ENCODE measurements around the gene USP17L17. TPM values are rescaled to one million over a fixed set of nuclear protein-coding genes. Genes with fewer than 3 reads are reported as not detected.
"Not testable (repeated sequence)": the region's sequence is repeated elsewhere in the genome, so short reads cannot be mapped to it uniquely, and the experiment has no call there.

The USP17L17 gene
- total RNA-seq (2014; rRNA removed; shearing (Covaris generic)) (not detected in 2 replicates), polyA plus RNA-seq (2016; fragmentation: Nextera tagmentation; extraction: Ambion mirVana) (not detected in 2 replicates)
- long read RNA-seq, result 0 reads

DNA sequence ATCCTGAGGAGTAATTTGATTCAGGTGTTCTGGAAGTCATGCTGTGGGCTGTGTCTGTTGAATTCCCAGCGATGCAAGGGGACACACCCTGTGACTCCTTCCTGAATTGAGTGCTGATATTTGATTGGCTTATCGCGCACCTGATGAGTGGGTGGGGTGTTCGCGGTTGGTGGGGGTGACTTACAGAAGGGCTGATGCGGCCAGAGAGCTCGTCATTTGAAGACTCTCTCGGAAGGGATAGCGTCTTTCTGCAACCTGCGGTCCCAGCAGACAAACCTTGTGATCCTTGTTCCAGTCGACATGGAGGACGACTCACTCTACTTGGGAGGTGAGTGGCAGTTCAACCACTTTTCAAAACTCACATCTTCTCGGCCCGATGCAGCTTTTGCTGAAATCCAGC lies at the start of gene USP17L17:
TSS of gene USP17L17 (plus strand) at position 301 of the 400 bp plus-strand sequence. CDS start at position 301, 0 bp downstream.
- not testable (repeated sequence) for H3K4me2 ChIP-seq; ATAC-seq; H3K27me3 ChIP-seq (ENCODE audit: insufficient read depth)

DNA sequence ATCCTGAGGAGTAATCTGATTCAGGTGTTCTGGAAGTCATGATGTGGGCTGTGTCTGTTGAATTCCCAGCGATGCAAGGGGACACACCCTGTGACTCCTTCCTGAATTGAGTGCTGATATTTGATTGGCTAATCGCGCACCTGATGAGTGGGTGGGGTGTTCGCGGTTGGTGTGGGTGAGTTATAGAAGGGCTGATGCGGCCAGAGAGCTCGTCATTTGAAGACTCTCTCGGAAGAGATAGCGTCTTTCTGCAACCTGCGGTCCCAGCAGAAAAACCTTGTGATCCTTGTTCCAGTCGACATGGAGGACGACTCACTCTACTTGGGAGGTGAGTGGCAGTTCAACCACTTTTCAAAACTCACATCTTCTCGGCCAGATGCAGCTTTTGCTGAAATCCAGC lies 33.3 kb upstream of the USP17L17 start, which contains the start of gene USP17L10:
TSS of gene USP17L10 (plus strand) at position 301 of the 400 bp plus-strand sequence. CDS start at position 301, 0 bp downstream.
- H2AFZ ChIP-seq; H3K4me1 ChIP-seq (ENCODE audit: insufficient read depth); H3F3A ChIP-seq (replicated peaks; ENCODE audit: low read depth); H4K20me1 ChIP-seq (replicated peaks; ENCODE audit: insufficient read depth); ATAC-seq; H3K36me3 Mint-ChIP-seq (ENCODE audit: low read depth); H3K4me3 ChIP-seq; H3K9me3 Mint-ChIP-seq; H3K79me2 ChIP-seq (replicated peaks; ENCODE audit: insufficient read depth); H3K27ac ChIP-seq (ENCODE audit: low read depth); H3K36me3 ChIP-seq (ENCODE audit: insufficient read depth); H3K4me1 Mint-ChIP-seq; H3K27ac Mint-ChIP-seq; DNase-seq (ENCODE audit: low spot score); H3K27me3 ChIP-seq (ENCODE audit: insufficient read depth); H3K9me2 ChIP-seq (ENCODE audit: insufficient read depth); H3K4me3 Mint-ChIP-seq; H3K4me2 ChIP-seq; H3K27me3 Mint-ChIP-seq (ENCODE audit: insufficient read depth, low read depth, poor library complexity): not testable (repeated sequence)

More for the DNA sequence above, at the start of gene USP17L17:
- not testable (repeated sequence) for H3K27ac ChIP-seq (ENCODE audit: low read depth); H3K36me3 ChIP-seq (ENCODE audit: insufficient read depth); H3F3A ChIP-seq (replicated peaks; ENCODE audit: low read depth); H3K27me3 Mint-ChIP-seq (ENCODE audit: insufficient read depth, low read depth, poor library complexity); H3K4me1 ChIP-seq (ENCODE audit: insufficient read depth); H3K4me1 Mint-ChIP-seq; H3K4me3 ChIP-seq; H3K27ac Mint-ChIP-seq; H3K4me3 Mint-ChIP-seq; DNase-seq (ENCODE audit: low spot score); H4K20me1 ChIP-seq (replicated peaks; ENCODE audit: insufficient read depth); H3K36me3 Mint-ChIP-seq (ENCODE audit: low read depth); H2AFZ ChIP-seq; H3K9me2 ChIP-seq (ENCODE audit: insufficient read depth); H3K9me3 Mint-ChIP-seq; H3K79me2 ChIP-seq (replicated peaks; ENCODE audit: insufficient read depth)

DNA sequence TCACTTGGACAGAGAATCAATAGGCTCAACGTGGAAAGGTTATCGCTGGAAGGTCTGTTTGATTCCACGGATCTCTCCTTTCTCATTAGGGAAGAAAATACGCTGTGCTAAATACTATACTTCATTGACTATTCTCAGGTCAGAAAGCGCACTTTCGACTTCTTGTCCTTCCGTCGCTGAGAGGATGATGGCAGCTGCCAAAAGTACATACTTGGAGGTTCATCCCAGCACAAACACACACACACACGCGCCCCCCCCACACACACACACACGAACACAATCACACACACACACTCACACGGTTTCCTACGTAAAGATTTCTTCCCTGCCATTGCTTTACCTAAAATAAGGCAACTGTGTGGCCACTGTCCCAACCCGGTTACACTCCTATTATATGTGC lies 29.0 kb upstream of the USP17L17 start:
- not testable (repeated sequence) for H3K27ac ChIP-seq (ENCODE audit: low read depth); H3K27me3 ChIP-seq (ENCODE audit: insufficient read depth); H3K9me2 ChIP-seq (ENCODE audit: insufficient read depth); H3K9me3 Mint-ChIP-seq; H3K4me3 Mint-ChIP-seq; H3K4me3 ChIP-seq; ATAC-seq; H3K4me1 Mint-ChIP-seq; H3K27me3 Mint-ChIP-seq (ENCODE audit: insufficient read depth, low read depth, poor library complexity); H4K20me1 ChIP-seq (replicated peaks; ENCODE audit: insufficient read depth); H3K27ac Mint-ChIP-seq; H3K36me3 ChIP-seq (ENCODE audit: insufficient read depth); H3K36me3 Mint-ChIP-seq (ENCODE audit: low read depth); DNase-seq (ENCODE audit: low spot score); H3F3A ChIP-seq (replicated peaks; ENCODE audit: low read depth); H3K4me1 ChIP-seq (ENCODE audit: insufficient read depth); H3K79me2 ChIP-seq (replicated peaks; ENCODE audit: insufficient read depth); H3K4me2 ChIP-seq; H2AFZ ChIP-seq

GRCh38 chr4:9215105-9215504 lies 28.6 kb upstream of the USP17L17 start, which contains the start of gene USP17L11:
Gene USP17L11 (plus strand): TSS chr4:9215405. CDS start chr4:9215405, 0 bp downstream.
- not testable (repeated sequence) for H3K27ac ChIP-seq (ENCODE audit: low read depth); H3K4me3 ChIP-seq; H2AFZ ChIP-seq; H3K4me1 ChIP-seq (ENCODE audit: insufficient read depth); H3K9me3 Mint-ChIP-seq; H3K4me3 Mint-ChIP-seq; ATAC-seq; H4K20me1 ChIP-seq (replicated peaks; ENCODE audit: insufficient read depth); H3K27me3 ChIP-seq (ENCODE audit: insufficient read depth); H3K9me2 ChIP-seq (ENCODE audit: insufficient read depth); H3F3A ChIP-seq (replicated peaks; ENCODE audit: low read depth); H3K36me3 ChIP-seq (ENCODE audit: insufficient read depth); H3K36me3 Mint-ChIP-seq (ENCODE audit: low read depth); H3K79me2 ChIP-seq (replicated peaks; ENCODE audit: insufficient read depth); H3K27ac Mint-ChIP-seq; DNase-seq (ENCODE audit: low spot score); H3K4me2 ChIP-seq; H3K4me1 Mint-ChIP-seq; H3K27me3 Mint-ChIP-seq (ENCODE audit: insufficient read depth, low read depth, poor library complexity)

- not testable (repeated sequence) for H3K4me1 Mint-ChIP-seq, H3K9me3 Mint-ChIP-seq
Observed at GRCh38 chr4:9219852-9220251, 23.8 kb upstream of the USP17L17 start, which contains the start of gene USP17L12. Gene USP17L12 (plus strand): TSS chr4:9220152. CDS start chr4:9220152, 0 bp downstream.

DNA sequence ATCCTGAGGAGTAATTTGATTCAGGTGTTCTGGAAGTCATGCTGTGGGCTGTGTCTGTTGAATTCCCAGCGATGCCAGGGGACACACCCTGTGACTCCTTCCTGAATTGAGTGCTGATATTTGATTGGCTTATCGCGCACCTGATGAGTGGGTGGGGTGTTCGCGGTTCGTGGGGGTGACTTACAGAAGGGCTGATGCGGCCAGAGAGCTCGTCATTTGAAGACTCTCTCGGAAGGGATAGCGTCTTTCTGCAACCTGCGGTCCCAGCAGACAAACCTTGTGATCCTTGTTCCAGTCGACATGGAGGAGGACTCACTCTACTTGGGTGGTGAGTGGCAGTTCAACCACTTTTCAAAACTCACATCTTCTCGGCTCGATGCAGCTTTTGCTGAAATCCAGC lies 19.1 kb upstream of the USP17L17 start, which contains the start of gene USP17L13:
TSS of gene USP17L13 (plus strand) at position 301 of the 400 bp plus-strand sequence. CDS start at position 301, 0 bp downstream.
- H3K9me3 Mint-ChIP-seq; H3K4me3 Mint-ChIP-seq; H3K36me3 ChIP-seq (ENCODE audit: insufficient read depth); H3K4me3 ChIP-seq; DNase-seq (ENCODE audit: low spot score); H3K36me3 Mint-ChIP-seq (ENCODE audit: low read depth); H3K79me2 ChIP-seq (replicated peaks; ENCODE audit: insufficient read depth); H4K20me1 ChIP-seq (replicated peaks; ENCODE audit: insufficient read depth); H3K9me2 ChIP-seq (ENCODE audit: insufficient read depth); H3K4me2 ChIP-seq; H3K27me3 ChIP-seq (ENCODE audit: insufficient read depth); ATAC-seq; H3K27ac ChIP-seq (ENCODE audit: low read depth); H2AFZ ChIP-seq; H3F3A ChIP-seq (replicated peaks; ENCODE audit: low read depth); H3K27me3 Mint-ChIP-seq (ENCODE audit: insufficient read depth, low read depth, poor library complexity); H3K4me1 ChIP-seq (ENCODE audit: insufficient read depth); H3K4me1 Mint-ChIP-seq; H3K27ac Mint-ChIP-seq: not testable (repeated sequence)

More at GRCh38 chr4:9219852-9220251, 23.8 kb upstream of the USP17L17 start, which contains the start of gene USP17L12:
- not testable (repeated sequence) for H3K9me2 ChIP-seq (ENCODE audit: insufficient read depth); H3K27me3 Mint-ChIP-seq (ENCODE audit: insufficient read depth, low read depth, poor library complexity); H3K27me3 ChIP-seq (ENCODE audit: insufficient read depth); H3K4me3 Mint-ChIP-seq; DNase-seq (ENCODE audit: low spot score); H2AFZ ChIP-seq; H3F3A ChIP-seq (replicated peaks; ENCODE audit: low read depth); H3K4me3 ChIP-seq; ATAC-seq; H3K4me1 ChIP-seq (ENCODE audit: insufficient read depth); H4K20me1 ChIP-seq (replicated peaks; ENCODE audit: insufficient read depth); H3K27ac Mint-ChIP-seq; H3K36me3 Mint-ChIP-seq (ENCODE audit: low read depth); H3K36me3 ChIP-seq (ENCODE audit: insufficient read depth); H3K27ac ChIP-seq (ENCODE audit: low read depth); H3K4me2 ChIP-seq; H3K79me2 ChIP-seq (replicated peaks; ENCODE audit: insufficient read depth)
